Ammon's horn (tissue), 1 donor: Measurements from ENCODE around the gene C7.
"Not testable (repeated sequence)": the region's sequence is repeated elsewhere in the genome, so short reads cannot be mapped to it uniquely, and the experiment has no call there.

ENCODE experiments used
- DNase-seq: peaks from one replicate; pipeline ENCODE4 v3.0.0-alpha.2; 2016; ENCODE audit warnings: low spot score

The C7 gene

GRCh38 chr5:40991168-40991980 is 82.1 kb downstream of the C7 start:
- DNase-seq: peak; percentile 24

- DNase-seq: no peak
Observed at GRCh38 chr5:40991981-40992559, 82.8 kb downstream of the C7 start.

- DNase-seq: no peak
Observed at GRCh38 chr5:40995801-40996586, 86.7 kb downstream of the C7 start.

GRCh38 chr5:40999142-40999541 is 89.8 kb downstream of the C7 start:
- DNase-seq: no peak

- no peak for DNase-seq
Observed at GRCh38 chr5:40999966-41000365, 90.7 kb downstream of the C7 start.

GRCh38 chr5:41003670-41004376 is 94.5 kb downstream of the C7 start:
- no peak for DNase-seq

- DNase-seq: no peak
Observed at GRCh38 chr5:41004931-41005330, 95.6 kb downstream of the C7 start.

GRCh38 chr5:41009232-41009631 is 99.9 kb downstream of the C7 start:
- DNase-seq: no peak

- DNase-seq: no peak
Observed at GRCh38 chr5:41010572-41010971, 101.3 kb downstream of the C7 start.

GRCh38 chr5:41012318-41012717 is 103.0 kb downstream of the C7 start:
- no peak for DNase-seq

GRCh38 chr5:41022600-41022999 is 113.3 kb downstream of the C7 start:
- not testable (repeated sequence) for DNase-seq
